NCI-H146 treated with DMSO at 0.1 percent for 48 hours (cell line): ENCODE data around the gene SNRPN.
"Not testable (repeated sequence)": the region's sequence is repeated elsewhere in the genome, so short reads cannot be mapped to it uniquely, and the experiment has no call there.

ENCODE experiments used
- DNase-seq: peaks from one replicate; lab custom pipeline; 2025; ENCODE audit not compliant: unreplicated experiment; lab: John Stamatoyannopoulos, UW

The SNRPN gene

GRCh38 chr15:24966364-24967103, 11.7 kb downstream of the SNRPN start:
- no peak for DNase-seq

- DNase-seq: no peak
Measured at GRCh38 chr15:24971052-24971451, 16.3 kb downstream of the SNRPN start.

GRCh38 chr15:24971772-24972171, 17.0 kb downstream of the SNRPN start:
- DNase-seq: no peak

DNA sequence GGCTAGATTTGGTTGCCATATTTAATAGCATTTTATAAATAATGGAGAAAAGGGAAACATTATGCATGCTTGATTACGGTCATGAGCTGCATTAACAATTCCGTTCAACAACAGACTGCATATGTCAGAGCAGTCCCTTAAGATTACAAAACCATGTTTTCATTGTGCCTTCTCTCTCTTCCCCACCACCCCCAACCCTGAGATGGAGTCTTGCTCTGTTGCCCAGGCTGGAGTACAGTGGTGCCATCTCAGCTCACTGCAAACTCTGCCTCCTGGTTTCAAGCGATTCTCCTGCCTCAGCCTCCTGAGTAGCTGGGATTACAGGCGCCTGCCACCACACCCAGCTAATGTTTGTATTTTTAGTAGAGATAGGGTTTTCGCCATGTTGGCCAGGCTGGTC, 17.9 kb downstream of the SNRPN start:
- not testable (repeated sequence) for DNase-seq

DNA sequence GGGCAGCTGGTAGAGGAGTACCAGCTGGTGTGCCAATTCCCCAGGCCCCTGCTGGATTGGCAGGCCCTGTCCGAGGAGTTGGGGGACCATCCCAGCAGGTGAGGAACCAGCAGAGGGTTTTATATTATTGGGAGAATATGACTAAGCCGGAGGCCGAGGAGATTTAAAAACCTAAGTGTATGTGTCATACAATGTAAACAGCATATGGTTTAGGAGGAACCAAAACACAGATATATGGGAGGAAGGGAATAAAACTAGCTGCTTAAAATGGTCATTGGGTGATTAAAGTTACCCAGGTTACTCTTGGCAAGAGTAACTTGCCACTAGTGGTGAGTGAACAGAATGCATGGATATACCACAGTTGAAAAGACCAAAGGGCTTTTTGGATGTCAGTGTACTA, 22.1 kb downstream of the SNRPN start:
- no peak for DNase-seq

DNA sequence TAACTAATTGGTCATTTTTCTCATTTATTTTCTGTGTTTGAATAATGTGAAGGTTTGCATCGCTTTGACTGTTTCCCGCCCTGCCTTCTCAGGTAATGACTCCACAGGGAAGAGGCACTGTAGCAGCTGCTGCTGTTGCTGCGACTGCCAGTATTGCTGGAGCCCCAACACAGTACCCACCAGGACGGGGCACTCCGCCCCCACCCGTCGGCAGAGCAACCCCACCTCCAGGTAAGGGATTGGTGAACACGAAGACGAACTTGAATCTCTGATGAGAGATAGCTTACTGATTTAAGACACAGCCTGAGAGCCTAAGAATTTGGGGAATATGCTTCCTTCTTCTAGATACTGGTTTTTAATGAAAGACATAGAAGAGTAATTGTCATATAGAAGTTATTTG, 22.9 kb downstream of the SNRPN start:
- DNase-seq: no peak

- no peak for DNase-seq
Measured at GRCh38 chr15:24985224-24985623, 30.4 kb downstream of the SNRPN start.

DNA sequence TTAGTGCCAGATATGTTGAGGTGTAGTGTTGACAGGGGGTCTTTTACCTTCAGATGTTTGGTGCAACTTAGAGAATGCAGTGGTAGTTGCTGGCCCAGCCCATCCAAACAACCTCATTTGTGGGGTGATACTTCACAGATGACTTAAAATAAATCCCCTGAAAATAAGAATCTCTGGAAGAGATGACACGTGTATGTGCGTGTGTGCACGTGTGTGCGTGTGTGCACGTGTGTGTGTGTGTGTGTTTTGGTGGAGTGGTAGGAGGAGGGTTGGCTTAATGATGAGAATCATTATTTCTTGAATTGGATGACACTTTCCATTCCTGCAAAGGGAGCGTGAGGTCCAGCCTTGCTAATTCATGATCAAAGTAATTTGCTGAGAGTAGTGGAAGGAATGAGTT, 31.9 kb downstream of the SNRPN start:
- DNase-seq: no peak

GRCh38 chr15:25019434-25019833, 64.6 kb downstream of the SNRPN start:
- no peak for DNase-seq

GRCh38 chr15:25022233-25022632, 67.4 kb downstream of the SNRPN start:
- no peak for DNase-seq
